DND-41 (cell line): ENCODE data around the gene PCDHGA12.
A peak's percentile ranks its signal among the peaks of the same experiment; 100 is the strongest.
"Not testable (repeated sequence)": the region's sequence is repeated elsewhere in the genome, so short reads cannot be mapped to it uniquely, and the experiment has no call there.

Experiments
- ATAC-seq: fragments of 200-7000 bp; cut with Tn5 transposase; 3 replicates; pipeline ENCODE4 v1.9.1; 2021; ENCODE audit warnings: low read depth; ENCODE audit not compliant: insufficient read depth
- DNase-seq: peaks from one replicate; pipeline ENCODE4 v3.0.0-alpha.2; 2020
- H2AFZ ChIP-seq: 2 replicates; pipeline ENCODE4 v1.6.0; 2012; ENCODE audit warnings: low read depth, low read length
- H3K27ac ChIP-seq: 2 replicates; pipeline ENCODE4 v1.5.1; 2012; ENCODE audit warnings: low read length, inconsistent platforms
- H3K27me3 ChIP-seq: fragments of 200-600 bp; sonication (generic); 2 replicates; pipeline ENCODE4 v1.6.0; 2012; ENCODE audit warnings: low read length, mild to moderate bottlenecking, inconsistent platforms; ENCODE audit not compliant: insufficient read depth, poor library complexity
- H3K36me3 ChIP-seq: 2 replicates; pipeline ENCODE4 v1.5.1; 2012; ENCODE audit warnings: low read length, inconsistent platforms; ENCODE audit not compliant: insufficient read depth
- H3K4me1 ChIP-seq: 2 replicates; pipeline ENCODE4 v1.5.1; 2012; ENCODE audit warnings: mild to moderate bottlenecking, low read length; ENCODE audit not compliant: insufficient read depth
- H3K4me2 ChIP-seq: 2 replicates; pipeline ENCODE4 v1.6.0; 2012; ENCODE audit warnings: mild to moderate bottlenecking, moderate library complexity, low read length, inconsistent platforms; ENCODE audit not compliant: insufficient read depth
- H3K4me3 ChIP-seq, 2 experiments: fragments of 200-600 bp in 1 of 2; shearing (Covaris generic) in 1 of 2; 2 replicates each; pipeline ENCODE4 v1.5.1; 2012 to 2016; ENCODE audit warnings: inconsistent platforms in 2 of 2, low read length in 2 of 2, mild to moderate bottlenecking in 2 of 2, low read depth in 1 of 2, moderate library complexity in 1 of 2
- H3K79me2 ChIP-seq: 2 replicates; pipeline ENCODE4 v1.6.0; 2012; ENCODE audit warnings: low read length, inconsistent platforms; ENCODE audit not compliant: insufficient read depth
- H3K9ac ChIP-seq: 2 replicates; pipeline ENCODE4 v1.6.0; 2012; ENCODE audit warnings: low read depth, mild to moderate bottlenecking, inconsistent platforms, low read length, moderate library complexity
- H3K9me3 ChIP-seq: 2 replicates; pipeline ENCODE4 v1.5.1; 2012; ENCODE audit warnings: low read length, moderate library complexity, mild to moderate bottlenecking, inconsistent platforms; ENCODE audit not compliant: insufficient read depth, severe bottlenecking
- H4K20me1 ChIP-seq: 2 replicates; pipeline ENCODE4 v1.6.0; 2012; ENCODE audit warnings: low read length; ENCODE audit not compliant: insufficient read depth
- CTCF ChIP-seq: IDR thresholded peaks from 2 replicates; pipeline ENCODE4 v1.5.1; 2012; ENCODE audit warnings: borderline replicate concordance, low read length, moderate library complexity, mild to moderate bottlenecking; ENCODE audit not compliant: poor library complexity, severe bottlenecking; ENCODE audit errors: extremely low read depth
- EZH2 ChIP-seq: IDR thresholded peaks from 3 replicates; pipeline ENCODE4 v1.6.1; 2012; ENCODE audit warnings: borderline replicate concordance, low read depth, mild to moderate bottlenecking, moderate library complexity, low read length, inconsistent platforms; ENCODE audit not compliant: severe bottlenecking

PCDHGA12 gene

GRCh38 chr5:141397756-141398551 lies 32.4 kb upstream of the PCDHGA12 start, which contains the start of gene PCDHGB5:
TSS of gene PCDHGB5 (plus strand) at chr5:141397947. CDS start at chr5:141398128, 181 bp downstream.
- not testable (repeated sequence) for H4K20me1 ChIP-seq, H2AFZ ChIP-seq, H3K4me3 ChIP-seq, H3K9ac ChIP-seq, H3K27me3 ChIP-seq, H3K9me3 ChIP-seq, H3K4me2 ChIP-seq, H3K4me1 ChIP-seq, H3K79me2 ChIP-seq, H3K27ac ChIP-seq, DNase-seq, ATAC-seq, H3K36me3 ChIP-seq
- TF ChIP-seq CTCF, result peak; percentile 10

GRCh38 chr5:141398608-141399007 lies 31.7 kb upstream of the PCDHGA12 start:
- DNase-seq (no peak), ATAC-seq (no peak)
- H3K27me3 ChIP-seq, result no peaks in the 10 kb centered on the region
- no peak overlapping the region for H3K27ac ChIP-seq
- no peaks in the 10 kb centered on the region for H3K79me2 ChIP-seq
- H3K36me3 ChIP-seq, result no peaks in the 10 kb centered on the region
- no peaks in the 10 kb centered on the region for H3K4me1 ChIP-seq
- H4K20me1 ChIP-seq, result no peaks in the 10 kb centered on the region
- TF ChIP-seq CTCF, result no peak
- no peak for TF ChIP-seq EZH2
- no peak overlapping the region for H3K4me2 ChIP-seq
- H3K9ac ChIP-seq, result no peak overlapping the region
- H3K4me3 ChIP-seq, result no peak overlapping the region
- H3K9me3 ChIP-seq, result no peaks in the 10 kb centered on the region
- no peak overlapping the region for H2AFZ ChIP-seq

- no peak overlapping the region for H3K4me2 ChIP-seq
Observed at GRCh38 chr5:141399555-141400258, 30.6 kb upstream of the PCDHGA12 start.

More at GRCh38 chr5:141399555-141400258, 30.6 kb upstream of the PCDHGA12 start:
- Histone ChIP-seq H3K27ac (no peak overlapping the region), H3K27me3 (no peaks in the 10 kb centered on the region), H3K36me3 (no peaks in the 10 kb centered on the region), H2AFZ (no peak overlapping the region), H3K9me3 (no peaks in the 10 kb centered on the region), H3K4me1 (no peaks in the 10 kb centered on the region), H3K9ac (no peak overlapping the region), H3K4me3 (no peak overlapping the region), H3K79me2 (no peaks in the 10 kb centered on the region), H4K20me1 (no peaks in the 10 kb centered on the region)
- TF ChIP-seq EZH2, result no peak
- no peak for TF ChIP-seq CTCF
- DNase-seq (no peak), ATAC-seq (no peak)
